Adrenal gland (tissue), 12 donors: ENCODE data around the gene CD81. TPM values are rescaled to one million over a fixed set of nuclear protein-coding genes. Genes with fewer than 3 reads are reported as not detected.

Experiments
- DNase-seq, 7 donors: peaks; one replicate each; pipeline ENCODE4 v3.0.0-alpha.2; 2019 to 2020
- H3K27ac ChIP-seq, 5 donors: fragments of 200-600 bp; sonication (generic) in 4 of 5; 1 replicate in 3 of 5; 2 replicates in 2 of 5; pipeline versions ENCODE4 v1.5.1 to v1.8.0; 2016 to 2020; ENCODE audit warnings: mild to moderate bottlenecking in 1 of 5
- H3K27me3 ChIP-seq: fragments of 200-600 bp; 2 replicates; pipeline ENCODE4 v1.8.0; 2021
- H3K36me3 ChIP-seq, 2 donors: fragments of 200-600 bp; replicated peaks in 1 of 2; 1 replicate in 1 of 2; 2 replicates in 1 of 2; pipeline versions ENCODE4 v1.5.1 to v1.8.0; 2018 to 2022
- H3K4me1 ChIP-seq, 2 donors: fragments of 200-600 bp; replicated peaks in 1 of 2; 1 replicate in 1 of 2; 2 replicates in 1 of 2; pipeline versions ENCODE4 v1.5.1 to v1.8.0; 2018 to 2021
- H3K4me3 ChIP-seq, 4 donors: fragments of 200-600 bp; sonication (generic) in 3 of 4; one replicate each; pipeline ENCODE4 v1.5.1; 2016 to 2018
- H3K9me3 ChIP-seq, 3 donors: fragments of 200-600 bp; sonication (generic) in 1 of 3; replicated peaks in 1 of 3; 1 replicate in 2 of 3; 2 replicates in 1 of 3; pipeline versions ENCODE4 v1.5.1 to v1.8.0; 2016 to 2021
- POLR2A ChIP-seq, 2 donors: fragments of 450-650 bp; IDR thresholded peaks; one replicate each; pipeline ENCODE4 v1.6.1; 2017; ENCODE audit warnings: antibody characterized with exemption in 2 of 2, mild to moderate bottlenecking in 2 of 2, moderate library complexity in 1 of 2
- WGBS, 4 donors: extraction: QIAGEN DNeasy Blood & Tissue Kit in 2 of 4; methylation state at CpG; one replicate each; pipeline versions ENCODE4 v1.1.5 to v1.1.7; 2013 to 2017; 5-methylcytosine and 5-hydroxymethylcytosine counted together
- intact Hi-C, 2 donors: fragments of 100-400 bp; cut with DNase I; formaldehyde crosslinking; loops; one replicate each; pipeline versions ENCODE4 v1.14.1 to v1.15.0; 2022 to 2023
- polyA plus RNA-seq, 3 donors: library from polyadenylated mRNA; stranded (reverse); fragments of 200-250 nt in 2 of 3; fragments of 350-450 nt in 1 of 3; fragmentation: Illumina TruSeq in 1 of 3; extraction: RNeasy Lipid Tissue Mini Kit (QIAGEN cat#74804) in 1 of 3; gene quantifications; one replicate each; pipeline ENCODE4 v1.2.3, GENCODE V29; 2013 to 2014
- total RNA-seq, 9 donors: library from RNA; depleted of rRNA in 4 of 9; stranded (reverse); fragments of >200 nt in 4 of 9; fragments of 120-200 nt in 1 of 9; fragmentation: NEBNext Ultra II Directional in 1 of 9; extraction: Animal tissue kit (Norgen Biotek cat#: 25700) in 1 of 9; gene quantifications; one replicate each; pipeline versions ENCODE4 v1.1.0 to v1.2.4, GENCODE V29; 2013 to 2023
- TF ChIP-seq, protein P1 (sequence below), 6 experiments: fragments of 450-650 bp in 4 of 6; fragments of 200-600 bp in 2 of 6; sonication (generic) in 1 of 6; IDR thresholded peaks; 1 replicate in 5 of 6; 2 replicates in 1 of 6; pipeline versions ENCODE4 v1.5.1 to v1.8.0; 2016 to 2021; ENCODE audit warnings: antibody characterized with exemption in 6 of 6, mild to moderate bottlenecking in 2 of 6, moderate library complexity in 1 of 6
- donor health status: healthy with polysubstance abuse.
- donor health status: Bipolar disorder and iron deficiency.
- donor health status: DM: yes; HTN: yes; CAD: no.
- donor health status: DM: no; HTN: no; CAD: no.
- donor health status: DM: no; HTN: no; CAD: no.
- donor health status: DM: yes; HTN: yes; CAD: no.

The CD81 gene
- total and polyA plus RNA-seq, 12 donors, result 40.9 to 444 (median 275) TPM

DNA sequence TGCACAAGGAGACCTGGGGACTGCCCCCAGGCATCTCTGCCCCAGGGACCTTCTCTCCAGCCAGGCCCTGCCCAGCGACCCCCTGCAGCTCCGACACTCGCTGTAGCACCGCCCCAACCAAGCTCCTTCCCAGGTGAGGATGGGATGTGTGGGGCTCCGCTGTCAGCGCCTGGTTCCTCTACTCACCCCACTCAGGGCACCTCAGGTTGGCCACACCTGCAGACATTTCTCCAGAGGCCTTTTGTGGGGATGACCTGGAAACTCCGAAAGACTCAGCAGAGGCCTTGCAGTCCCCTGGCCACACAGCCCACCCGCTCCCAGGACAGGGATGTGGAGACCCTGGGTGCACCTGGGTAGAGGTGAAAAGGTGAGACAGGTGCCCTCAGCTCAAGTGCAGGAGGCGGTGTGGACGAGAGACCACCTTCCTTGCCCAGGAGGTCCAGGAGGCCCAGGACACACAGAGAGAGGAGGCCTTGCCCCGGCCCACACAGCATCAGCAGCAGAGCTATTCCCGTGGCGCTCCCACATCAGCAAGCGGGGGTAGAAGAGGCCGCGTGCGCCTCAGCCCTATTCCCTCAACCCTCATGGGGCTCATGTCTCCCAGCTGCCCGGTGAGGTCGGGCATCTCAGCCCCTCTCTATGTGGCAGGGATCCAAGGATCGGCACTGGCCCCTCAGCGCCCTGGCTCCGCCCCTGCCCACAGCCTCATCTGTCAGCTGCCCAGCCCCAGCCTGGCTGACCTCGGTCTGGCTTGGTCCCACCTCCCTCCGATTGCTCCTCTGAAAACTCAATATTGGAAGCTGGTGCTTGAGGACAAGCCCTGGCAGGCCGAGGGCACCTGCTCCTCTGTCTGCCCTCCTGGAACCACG lies 46.3 kb downstream of the CD81 start:
- Histone ChIP-seq H3K4me3 (no peak overlapping the region), H3K27me3 (no peaks in the 10 kb centered on the region), H3K27ac (no peak overlapping the region), H3K36me3 (no peaks in the 10 kb centered on the region), H3K9me3 (no peaks in the 10 kb centered on the region), H3K4me1 (peaks cover 0 to 4% of the 10 kb centered on the region in 2 donors)
- DNase-seq, result no peak
- TF ChIP-seq POLR2A (IDR thresholded peaks at IDR 0.05), result no peak
- TF ChIP-seq, protein P1, sequence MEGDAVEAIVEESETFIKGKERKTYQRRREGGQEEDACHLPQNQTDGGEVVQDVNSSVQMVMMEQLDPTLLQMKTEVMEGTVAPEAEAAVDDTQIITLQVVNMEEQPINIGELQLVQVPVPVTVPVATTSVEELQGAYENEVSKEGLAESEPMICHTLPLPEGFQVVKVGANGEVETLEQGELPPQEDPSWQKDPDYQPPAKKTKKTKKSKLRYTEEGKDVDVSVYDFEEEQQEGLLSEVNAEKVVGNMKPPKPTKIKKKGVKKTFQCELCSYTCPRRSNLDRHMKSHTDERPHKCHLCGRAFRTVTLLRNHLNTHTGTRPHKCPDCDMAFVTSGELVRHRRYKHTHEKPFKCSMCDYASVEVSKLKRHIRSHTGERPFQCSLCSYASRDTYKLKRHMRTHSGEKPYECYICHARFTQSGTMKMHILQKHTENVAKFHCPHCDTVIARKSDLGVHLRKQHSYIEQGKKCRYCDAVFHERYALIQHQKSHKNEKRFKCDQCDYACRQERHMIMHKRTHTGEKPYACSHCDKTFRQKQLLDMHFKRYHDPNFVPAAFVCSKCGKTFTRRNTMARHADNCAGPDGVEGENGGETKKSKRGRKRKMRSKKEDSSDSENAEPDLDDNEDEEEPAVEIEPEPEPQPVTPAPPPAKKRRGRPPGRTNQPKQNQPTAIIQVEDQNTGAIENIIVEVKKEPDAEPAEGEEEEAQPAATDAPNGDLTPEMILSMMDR (IDR thresholded peaks at IDR 0.05), result no peak
- intact Hi-C loops, result loop anchor here in 1 of 2 donors (5.0 kb wide), 1 partner anchor 226 kb away; no protein-coding TSS in a partner anchor
- 79 to 88% (median 83%) methylated on average over 16 to 26 of the region's 26 CpGs for WGBS, 4 donors

DNA sequence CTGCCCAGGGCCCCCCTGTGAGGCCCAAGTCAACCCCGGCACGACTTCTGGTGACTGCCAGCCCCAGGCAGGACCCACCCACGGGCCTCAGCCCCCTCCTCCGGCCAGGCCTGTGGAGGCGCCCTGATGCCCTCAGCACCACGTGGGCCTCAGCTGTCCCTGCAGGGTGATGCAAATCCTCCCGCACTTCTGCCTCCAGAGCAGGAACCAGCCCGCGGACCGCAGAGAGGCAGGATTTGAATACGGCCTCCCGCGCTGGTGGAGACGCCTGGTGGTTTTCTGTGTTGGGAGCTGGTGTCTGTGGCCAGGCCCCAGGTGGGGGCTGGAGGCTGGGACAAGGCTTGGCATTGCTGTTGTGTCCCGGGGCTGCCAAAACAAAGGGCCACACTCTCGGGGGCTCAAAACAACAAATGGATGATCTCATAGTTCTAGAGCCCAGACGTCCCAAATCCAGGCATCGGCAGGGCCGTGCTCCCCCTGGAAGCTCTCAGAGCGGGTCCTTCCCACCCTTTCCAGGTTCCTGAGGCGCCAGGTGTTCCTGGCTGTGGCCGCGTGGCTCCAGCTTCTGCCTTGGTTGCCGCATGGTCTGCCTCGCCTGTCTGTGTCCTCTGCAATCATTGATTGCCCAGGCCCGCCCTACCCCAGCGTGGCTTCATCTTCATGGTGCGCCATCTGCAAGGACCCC lies 47.8 kb downstream of the CD81 start:
- H3K27ac ChIP-seq, result no peak overlapping the region
- WGBS, 4 donors, result 76 to 91% (median 77%) methylated on average over 10 to 28 of the region's 28 CpGs
- intact Hi-C loops, result loop anchor here in 1 of 2 donors (5.0 kb wide), 2 partner anchors 228 to 467 kb away; no protein-coding TSS in a partner anchor

DNA sequence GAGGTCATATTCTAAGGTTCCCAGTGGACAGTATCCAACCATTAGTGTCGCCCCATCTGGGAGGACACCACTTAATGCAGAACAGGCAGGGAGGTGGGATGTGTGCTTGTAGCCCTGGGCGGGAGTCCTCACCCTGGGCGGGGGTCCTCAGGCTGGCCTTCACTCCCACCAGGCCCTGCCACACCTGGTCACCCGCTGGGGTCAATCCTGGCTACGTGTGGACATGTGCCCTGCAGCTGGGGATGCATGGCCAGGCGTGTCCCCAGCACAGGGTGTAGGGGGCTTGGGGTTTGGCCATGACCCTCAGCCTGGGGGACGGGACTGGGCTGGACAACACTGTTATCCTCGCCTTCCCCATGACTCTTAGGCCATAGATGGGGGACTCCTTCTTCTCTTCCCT lies 48.4 kb downstream of the CD81 start:
- DNase-seq, result no peak
- intact Hi-C loops, result loop anchor here in 1 of 2 donors (5.0 kb wide), 1 partner anchor 467 kb away; no protein-coding TSS in a partner anchor
- peaks cover 0 to 1% of the 10 kb centered on the region in 2 donors for H3K4me1 ChIP-seq
- TF ChIP-seq, protein P1 (IDR thresholded peaks at IDR 0.05), result no peak
- no peak for TF ChIP-seq POLR2A (IDR thresholded peaks at IDR 0.05)
- H3K36me3 ChIP-seq, result no peaks in the 10 kb centered on the region
- no peaks in the 10 kb centered on the region for H3K27me3 ChIP-seq
- no peak overlapping the region for H3K4me3 ChIP-seq
- no peaks in the 10 kb centered on the region for H3K9me3 ChIP-seq
- WGBS, 4 donors, result 71 to 100% (median 73%) methylated on average over 1 to 8 of the region's 8 CpGs
- H3K27ac ChIP-seq, result no peak overlapping the region

More for the DNA sequence above, 47.8 kb downstream of the CD81 start:
- DNase-seq, result no peak
- H3K27me3 ChIP-seq, result no peaks in the 10 kb centered on the region
- peaks cover 0 to 4% of the 10 kb centered on the region in 2 donors for H3K4me1 ChIP-seq
- TF ChIP-seq POLR2A (IDR thresholded peaks at IDR 0.05), result no peak
- TF ChIP-seq, protein P1 (IDR thresholded peaks at IDR 0.05), result no peak
- H3K4me3 ChIP-seq, result no peak overlapping the region
- no peaks in the 10 kb centered on the region for H3K36me3 ChIP-seq
- H3K9me3 ChIP-seq, result no peaks in the 10 kb centered on the region

- Histone ChIP-seq H3K27ac (no peak overlapping the region), H3K4me1 (no peaks in the 10 kb centered on the region), H3K9me3 (no peaks in the 10 kb centered on the region), H3K27me3 (no peaks in the 10 kb centered on the region), H3K4me3 (no peak overlapping the region), H3K36me3 (no peaks in the 10 kb centered on the region)
- DNase-seq, result no peak
- intact Hi-C loops, result loop anchor here (2.0 to 5.0 kb wide), 2 partner anchors 465 to 466 kb away; no protein-coding TSS in a partner anchor
- TF ChIP-seq, protein P1 (IDR thresholded peaks at IDR 0.05), result no peak
- no peak for TF ChIP-seq POLR2A (IDR thresholded peaks at IDR 0.05)
- WGBS, 4 donors, result 81 to 87% (median 87%) methylated on average over 8 to 13 of the region's 13 CpGs; no CpG with 5 or more reads in 1 of the 4 donors
Observed at GRCh38 chr11:2426221-2426620, 49.1 kb downstream of the CD81 start.
